ENCODE results near the gene RBM39. TPM values are rescaled to one million over a fixed set of nuclear protein-coding genes. Genes with fewer than 3 reads are reported as not detected.

Gene RBM39
- polyA plus RNA-seq, 1 of the 3 experiments (the other 2 are of a cell fraction): 68.4 TPM

GRCh38 chr20:35743693-35744491 is 1.8 kb upstream of the RBM39 start:
- CTCF ChIA-PET: interaction anchor here (1.2 to 3.7 kb wide), 4 partner anchors 13 to 142 kb away, joined by 4 to 40 read pairs (median 8); partner anchors contain the start of gene PHF20
- H3K79me2 ChIP-seq (ENCODE audit: insufficient read depth): peaks cover 43% of the 10 kb centered on the region
- H3K9me2 ChIP-seq: no peaks in the 10 kb centered on the region
- H3K9ac ChIP-seq: peak overlapping the region; percentile 97
- TF ChIP-seq EP300 (IDR thresholded peaks at IDR 0.05; ENCODE audit: borderline replicate concordance in 1 of 2, low read depth in 1 of 2, low read length in 1 of 2): no peak
- TF ChIP-seq PBX3 (IDR thresholded peaks at IDR 0.05): no peak
- 84% methylated on average over 15 of the region's 15 CpGs for WGBS (ENCODE audit: low lambda C conversion rate)
- H3K27ac ChIP-seq (ENCODE audit: low read depth in 2 of 2, low read length in 1 of 2): peak overlapping the region; percentile 90 to 93; a peak in 3 of 4 replicates
- H2AFZ ChIP-seq (ENCODE audit: low read depth): peak overlapping the region; percentile 62
- POLR2A ChIA-PET: interaction anchor here (0.6 to 2.2 kb wide), 3 partner anchors 128 to 253 kb away, joined by 5 to 34 read pairs (median 14); partner anchors contain the start of genes SCAND1 and SPAG4
- no peak overlapping the region; a peak in 1 of 4 replicates for H3K4me3 ChIP-seq (ENCODE audit: low read depth in 2 of 2, low read length in 1 of 2)
- H4K20me1 ChIP-seq (ENCODE audit: insufficient read depth): peaks cover 24% of the 10 kb centered on the region
- H3F3A ChIP-seq (replicated peaks; ENCODE audit: insufficient read depth): peaks cover 16% of the 10 kb centered on the region
- H3K9me3 ChIP-seq: no peaks in the 10 kb centered on the region
- H3K4me2 ChIP-seq: peak overlapping the region; percentile 73; the same call in 1 of the 2 replicates
- peaks cover 17 to 19% of the 10 kb centered on the region in 2 experiments for H3K36me3 ChIP-seq (replicated peaks in 1 of 2; ENCODE audit: control insufficient read depth in 1 of 2, insufficient read depth in 2 of 2, low read length in 1 of 2)
- H3K27me3 ChIP-seq (ENCODE audit: insufficient read depth): no peaks in the 10 kb centered on the region
- peaks cover 9 to 12% of the 10 kb centered on the region in 2 experiments; a peak in 3 of 4 replicates for H3K4me1 ChIP-seq (ENCODE audit: control insufficient read depth in 1 of 2, insufficient read depth in 2 of 2, low read depth in 1 of 2, low read length in 1 of 2)
- no peak for DNase-seq

- Histone ChIP-seq H4K20me1 (ENCODE audit: insufficient read depth) (peaks cover 34% of the 10 kb centered on the region), H3K9me3 (no peaks in the 10 kb centered on the region), H3K4me2 (peak overlapping the region; percentile 73), H3F3A (replicated peaks; ENCODE audit: insufficient read depth) (peaks cover 16% of the 10 kb centered on the region), H3K27ac (ENCODE audit: low read depth in 2 of 2, low read length in 1 of 2) (peak overlapping the region; percentile 90 to 93), H3K4me1 (ENCODE audit: control insufficient read depth in 1 of 2, insufficient read depth in 2 of 2, low read depth in 1 of 2, low read length in 1 of 2) (peaks cover 12% of the 10 kb centered on the region in 2 experiments; a peak in 3 of 4 replicates), H3K4me3 (ENCODE audit: low read depth in 2 of 2, low read length in 1 of 2) (peak overlapping the region; percentile 67 to 68), H2AFZ (ENCODE audit: low read depth) (peak overlapping the region; percentile 52; the same call in 1 of the 2 replicates), H3K9me2 (no peaks in the 10 kb centered on the region), H3K9ac (peak overlapping the region; percentile 97), H3K79me2 (ENCODE audit: insufficient read depth) (peaks cover 52% of the 10 kb centered on the region), H3K27me3 (ENCODE audit: insufficient read depth) (no peaks in the 10 kb centered on the region), H3K36me3 (replicated peaks in 1 of 2; ENCODE audit: control insufficient read depth in 1 of 2, insufficient read depth in 2 of 2, low read length in 1 of 2) (peaks cover 27 to 29% of the 10 kb centered on the region in 2 experiments)
- 5% methylated on average over 8 of the region's 8 CpGs for WGBS (ENCODE audit: low lambda C conversion rate)
- no peak for TF ChIP-seq NFIC (IDR thresholded peaks at IDR 0.05; ENCODE audit: borderline replicate concordance)
- TF ChIP-seq, protein P1, sequence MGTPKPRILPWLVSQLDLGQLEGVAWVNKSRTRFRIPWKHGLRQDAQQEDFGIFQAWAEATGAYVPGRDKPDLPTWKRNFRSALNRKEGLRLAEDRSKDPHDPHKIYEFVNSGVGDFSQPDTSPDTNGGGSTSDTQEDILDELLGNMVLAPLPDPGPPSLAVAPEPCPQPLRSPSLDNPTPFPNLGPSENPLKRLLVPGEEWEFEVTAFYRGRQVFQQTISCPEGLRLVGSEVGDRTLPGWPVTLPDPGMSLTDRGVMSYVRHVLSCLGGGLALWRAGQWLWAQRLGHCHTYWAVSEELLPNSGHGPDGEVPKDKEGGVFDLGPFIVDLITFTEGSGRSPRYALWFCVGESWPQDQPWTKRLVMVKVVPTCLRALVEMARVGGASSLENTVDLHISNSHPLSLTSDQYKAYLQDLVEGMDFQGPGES (IDR thresholded peaks at IDR 0.05; ENCODE audit: low read depth, low read length): no peak
- TF ChIP-seq ELF1 (IDR thresholded peaks at IDR 0.05): no peak
- TF ChIP-seq FOXJ3 (CRISPR knock-in tag; IDR thresholded peaks at IDR 0.05): no peak
- no peak for TF ChIP-seq TCF12 (IDR thresholded peaks at IDR 0.05)
- no peak for TF ChIP-seq CTCF (IDR thresholded peaks at IDR 0.05)
- no peak for TF ChIP-seq FOXM1 (IDR thresholded peaks at IDR 0.05; ENCODE audit: low read depth)
- TF ChIP-seq USF1 (IDR thresholded peaks at IDR 0.05; ENCODE audit: borderline replicate concordance, low read depth): no peak
- no peak for TF ChIP-seq CHD2 (IDR thresholded peaks at IDR 0.05; ENCODE audit: low read length, partially characterized antibody)
- TF ChIP-seq MXI1 (IDR thresholded peaks at IDR 0.05; ENCODE audit: low read depth, low read length): no peak
- DNase-seq: peak; percentile 19
- ChIA-PET CTCF (interaction anchor here (1.1 to 3.7 kb wide), 8 partner anchors 20 to 151 kb away, joined by 3 to 40 read pairs (median 4); partner anchors contain the start of genes NFS1, PHF20 and ROMO1), POLR2A (interaction anchor here (0.6 to 2.2 kb wide), 29 partner anchors 8 to 211 kb away, joined by 3 to 36 read pairs (median 5); partner anchors contain the start of genes ERGIC3, NFS1, PHF20 and ROMO1)
Measured at GRCh38 chr20:35742741-35743523, 872 bp upstream of the RBM39 start.

All from SK-N-SH (cell line).